Measurements from ENCODE around the gene ARAF.
A peak's percentile ranks its signal among the peaks of the same experiment; 100 is the strongest.
"Not testable (repeated sequence)": the region's sequence is repeated elsewhere in the genome, so short reads cannot be mapped to it uniquely, and the experiment has no call there.

Gene ARAF

GRCh38 chrX:47560934-47561658, at the start of gene ARAF:
TSS of gene ARAF (plus strand) at chrX:47561205. CDS start at chrX:47562968, 1,763 bp downstream.
- DNase-seq: peak; percentile 91

GRCh38 chrX:47512383-47512782, 48.6 kb upstream of the ARAF start:
- not testable (repeated sequence) for DNase-seq

- peak; percentile 25 for DNase-seq
Observed at GRCh38 chrX:47513034-47513965, 47.7 kb upstream of the ARAF start.

- DNase-seq: no peak
Observed at GRCh38 chrX:47514533-47515235, 46.3 kb upstream of the ARAF start.

GRCh38 chrX:47515941-47516665, 44.9 kb upstream of the ARAF start:
- no peak for DNase-seq

- no peak for DNase-seq
Observed at GRCh38 chrX:47518144-47518543, 42.9 kb upstream of the ARAF start.

GRCh38 chrX:47523297-47523696, 37.7 kb upstream of the ARAF start:
- DNase-seq: peak; percentile 81

- no peak for DNase-seq
Observed at GRCh38 chrX:47523713-47524166, 37.3 kb upstream of the ARAF start.

- DNase-seq: no peak
Observed at GRCh38 chrX:47529548-47529947, 31.5 kb upstream of the ARAF start.

GRCh38 chrX:47530049-47530448, 31.0 kb upstream of the ARAF start:
- DNase-seq: no peak

- DNase-seq: no peak
Observed at GRCh38 chrX:47539860-47540259, 21.1 kb upstream of the ARAF start.

GRCh38 chrX:47540754-47541538, 20.1 kb upstream of the ARAF start:
- DNase-seq: no peak

- no peak for DNase-seq
Observed at GRCh38 chrX:47543496-47543895, 17.5 kb upstream of the ARAF start.

- DNase-seq: peak; percentile 77
Observed at GRCh38 chrX:47556045-47556623, 4.9 kb upstream of the ARAF start.

GRCh38 chrX:47558436-47558835, 2.6 kb upstream of the ARAF start:
- no peak for DNase-seq

GRCh38 chrX:47560179-47560933, 649 bp upstream of the ARAF start:
- no peak for DNase-seq

- DNase-seq: no peak
Observed at GRCh38 chrX:47561659-47562151, 700 bp downstream of the ARAF start.

GRCh38 chrX:47562615-47563243, 1.7 kb downstream of the ARAF start:
- no peak for DNase-seq

GRCh38 chrX:47563801-47564315, 2.9 kb downstream of the ARAF start:
- no peak for DNase-seq

Data from activated CD8-positive, alpha-beta memory T cell treated with anti-CD3 and anti-CD28 coated beads, Interleukin-2, amount 50 U/mL, for 4 hours (primary cell).